Measurements from ENCODE around the gene FRAT2. TPM values are rescaled to one million over a fixed set of nuclear protein-coding genes. Genes with fewer than 3 reads are reported as not detected.

Gene FRAT2
- total RNA-seq, 1 experiment from 2014 or later, result 16.7 TPM

DNA sequence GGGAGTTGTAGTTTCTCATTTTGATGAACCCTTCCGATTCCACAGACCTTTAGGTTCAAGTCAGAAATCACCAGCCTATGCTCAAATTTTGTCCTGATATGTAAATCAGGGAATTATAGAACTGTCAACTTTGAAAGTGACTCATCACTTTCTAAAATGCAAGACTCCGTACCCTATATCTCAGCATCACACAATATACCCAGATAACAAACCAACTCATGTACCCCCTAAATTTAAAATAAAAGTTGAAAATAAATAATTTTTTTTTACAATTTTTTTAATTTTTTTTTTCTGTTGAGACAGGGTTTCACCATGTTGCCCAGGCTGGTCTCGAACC lies 41.7 kb downstream of the FRAT2 start:
- Histone ChIP-seq H3K27ac (ENCODE audit: low read length) (peak overlapping the region; percentile 58; the same call in 1 of the 2 replicates), H3K36me3 (ENCODE audit: control insufficient read depth, insufficient read depth, low read length) (peaks cover 7% of the 10 kb centered on the region; the same call in 1 of the 2 replicates), H3K4me1 (ENCODE audit: control insufficient read depth, insufficient read depth, low read length) (peaks cover 12% of the 10 kb centered on the region; the same call in 1 of the 2 replicates), H3K27me3 (ENCODE audit: control insufficient read depth, insufficient read depth, low read length) (no peaks in the 10 kb centered on the region), H3K9me3 (ENCODE audit: control insufficient read depth, insufficient read depth, low read depth, low read length) (no peaks in the 10 kb centered on the region), H3K4me3 (ENCODE audit: low read depth in 2 of 2, low read length in 2 of 2) (peak overlapping the region in 1 of 2 experiments; percentile 24; a peak in 2 of 4 replicates)
- intact Hi-C loops (cut with micrococcal nuclease; ENCODE audit: unreplicated experiment) (no loop called here), in situ Hi-C loops (cut with HindIII; ENCODE audit: low pct_unique_long_range_greater_than_20kb, low sequenced_read_pairs) (no loop called here)
- ATAC-seq (no peak), DNase-seq (ENCODE audit: low read depth, low spot score) (no peak)
- BruUV-seq (replicated peaks), result no TSS peak
- TF ChIP-seq, protein P1, sequence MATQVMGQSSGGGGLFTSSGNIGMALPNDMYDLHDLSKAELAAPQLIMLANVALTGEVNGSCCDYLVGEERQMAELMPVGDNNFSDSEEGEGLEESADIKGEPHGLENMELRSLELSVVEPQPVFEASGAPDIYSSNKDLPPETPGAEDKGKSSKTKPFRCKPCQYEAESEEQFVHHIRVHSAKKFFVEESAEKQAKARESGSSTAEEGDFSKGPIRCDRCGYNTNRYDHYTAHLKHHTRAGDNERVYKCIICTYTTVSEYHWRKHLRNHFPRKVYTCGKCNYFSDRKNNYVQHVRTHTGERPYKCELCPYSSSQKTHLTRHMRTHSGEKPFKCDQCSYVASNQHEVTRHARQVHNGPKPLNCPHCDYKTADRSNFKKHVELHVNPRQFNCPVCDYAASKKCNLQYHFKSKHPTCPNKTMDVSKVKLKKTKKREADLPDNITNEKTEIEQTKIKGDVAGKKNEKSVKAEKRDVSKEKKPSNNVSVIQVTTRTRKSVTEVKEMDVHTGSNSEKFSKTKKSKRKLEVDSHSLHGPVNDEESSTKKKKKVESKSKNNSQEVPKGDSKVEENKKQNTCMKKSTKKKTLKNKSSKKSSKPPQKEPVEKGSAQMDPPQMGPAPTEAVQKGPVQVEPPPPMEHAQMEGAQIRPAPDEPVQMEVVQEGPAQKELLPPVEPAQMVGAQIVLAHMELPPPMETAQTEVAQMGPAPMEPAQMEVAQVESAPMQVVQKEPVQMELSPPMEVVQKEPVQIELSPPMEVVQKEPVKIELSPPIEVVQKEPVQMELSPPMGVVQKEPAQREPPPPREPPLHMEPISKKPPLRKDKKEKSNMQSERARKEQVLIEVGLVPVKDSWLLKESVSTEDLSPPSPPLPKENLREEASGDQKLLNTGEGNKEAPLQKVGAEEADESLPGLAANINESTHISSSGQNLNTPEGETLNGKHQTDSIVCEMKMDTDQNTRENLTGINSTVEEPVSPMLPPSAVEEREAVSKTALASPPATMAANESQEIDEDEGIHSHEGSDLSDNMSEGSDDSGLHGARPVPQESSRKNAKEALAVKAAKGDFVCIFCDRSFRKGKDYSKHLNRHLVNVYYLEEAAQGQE (IDR thresholded peaks at IDR 0.05; ENCODE audit: insufficient read depth in 1 of 2, low read depth in 2 of 2, low read length in 1 of 2), result no peak
- TF ChIP-seq, protein P2, sequence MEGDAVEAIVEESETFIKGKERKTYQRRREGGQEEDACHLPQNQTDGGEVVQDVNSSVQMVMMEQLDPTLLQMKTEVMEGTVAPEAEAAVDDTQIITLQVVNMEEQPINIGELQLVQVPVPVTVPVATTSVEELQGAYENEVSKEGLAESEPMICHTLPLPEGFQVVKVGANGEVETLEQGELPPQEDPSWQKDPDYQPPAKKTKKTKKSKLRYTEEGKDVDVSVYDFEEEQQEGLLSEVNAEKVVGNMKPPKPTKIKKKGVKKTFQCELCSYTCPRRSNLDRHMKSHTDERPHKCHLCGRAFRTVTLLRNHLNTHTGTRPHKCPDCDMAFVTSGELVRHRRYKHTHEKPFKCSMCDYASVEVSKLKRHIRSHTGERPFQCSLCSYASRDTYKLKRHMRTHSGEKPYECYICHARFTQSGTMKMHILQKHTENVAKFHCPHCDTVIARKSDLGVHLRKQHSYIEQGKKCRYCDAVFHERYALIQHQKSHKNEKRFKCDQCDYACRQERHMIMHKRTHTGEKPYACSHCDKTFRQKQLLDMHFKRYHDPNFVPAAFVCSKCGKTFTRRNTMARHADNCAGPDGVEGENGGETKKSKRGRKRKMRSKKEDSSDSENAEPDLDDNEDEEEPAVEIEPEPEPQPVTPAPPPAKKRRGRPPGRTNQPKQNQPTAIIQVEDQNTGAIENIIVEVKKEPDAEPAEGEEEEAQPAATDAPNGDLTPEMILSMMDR (IDR thresholded peaks at IDR 0.05), result no peak
- TF ChIP-seq POLR2AphosphoS5 (IDR thresholded peaks at IDR 0.05; ENCODE audit: low read depth, low read length) (no peak), SIN3A (IDR thresholded peaks at IDR 0.05; ENCODE audit: borderline replicate concordance, insufficient read depth, low read depth, low read length) (no peak), TCF7L2 (IDR thresholded peaks at IDR 0.05; ENCODE audit: low read depth, low read length) (no peak)
- ChIA-PET CTCF (no interaction called here), POLR2A (interaction anchor here (0.6 kb wide), 1 partner anchor 47 kb away, joined by 3 read pairs; no protein-coding TSS in a partner anchor)

DNA sequence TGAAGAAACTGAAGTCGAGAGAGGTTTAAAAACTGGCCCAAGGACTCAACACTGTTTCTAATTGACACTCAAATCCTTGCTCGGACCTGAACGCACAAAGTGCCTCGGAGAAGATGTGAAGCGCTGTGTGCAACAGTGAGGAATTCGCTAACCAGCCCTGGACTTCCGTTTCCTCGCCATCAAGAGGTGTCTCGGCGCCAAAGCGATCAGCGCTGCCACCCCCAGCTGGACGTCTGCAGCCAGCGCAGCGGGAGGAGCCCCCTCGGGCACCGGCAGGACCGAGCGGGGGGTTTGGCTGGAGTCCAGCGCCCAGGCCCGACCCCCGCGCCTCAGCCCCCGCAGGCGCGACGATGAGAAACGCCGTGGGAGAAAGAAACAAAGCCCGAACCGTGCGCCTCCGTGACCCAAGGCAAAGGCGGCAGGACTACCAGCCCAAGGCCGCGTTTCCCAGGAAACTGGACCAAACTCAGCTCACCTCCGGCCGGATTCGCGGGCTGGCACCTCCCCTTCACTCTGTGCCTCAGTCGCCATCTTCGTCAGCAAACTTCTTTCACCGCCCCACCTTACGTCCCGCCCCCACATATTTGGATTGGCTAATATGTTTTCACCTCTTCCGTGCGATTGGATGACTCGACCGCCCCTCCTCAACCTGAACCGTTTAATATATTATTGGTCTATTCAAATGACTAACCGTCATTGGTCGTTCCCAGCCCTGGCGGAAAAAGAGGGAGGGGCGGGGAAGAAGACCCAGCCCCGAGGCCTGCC lies 42.2 kb downstream of the FRAT2 start, which contains the start of gene ARHGAP19:
Gene ARHGAP19, minus strand, starts transcription at position 541 of the 765 bp plus-strand sequence. Its CDS starts 10 bp downstream, at position 531.
- POLR2A ChIA-PET, result interaction anchor here (0.6 to 0.8 kb wide), 3 partner anchors 46 to 109 kb away, joined by 3 to 4 read pairs (median 3); partner anchors contain the start of gene RRP12
- Histone ChIP-seq H3K36me3 (ENCODE audit: control insufficient read depth, insufficient read depth, low read length) (peaks cover 8% of the 10 kb centered on the region; the same call in 1 of the 2 replicates), H3K27ac (ENCODE audit: low read length) (peak within 1 kb of the TSS; percentile 100), H3K9me3 (ENCODE audit: control insufficient read depth, insufficient read depth, low read depth, low read length) (no peaks in the 10 kb centered on the region), H3K4me1 (ENCODE audit: control insufficient read depth, insufficient read depth, low read length) (peaks cover 12% of the 10 kb centered on the region; the same call in 1 of the 2 replicates), H3K4me3 (ENCODE audit: low read depth in 2 of 2, low read length in 2 of 2) (peak within 1 kb of the TSS; percentile 69 to 97), H3K27me3 (ENCODE audit: control insufficient read depth, insufficient read depth, low read length) (no peaks in the 10 kb centered on the region)
- in situ Hi-C loops (cut with HindIII; ENCODE audit: low pct_unique_long_range_greater_than_20kb, low sequenced_read_pairs) (no loop called here), intact Hi-C loops (cut with micrococcal nuclease; ENCODE audit: unreplicated experiment) (no loop called here)
- BruUV-seq (replicated peaks), result TSS peak; percentile 94
- ATAC-seq (peak; percentile 97), DNase-seq (ENCODE audit: low read depth, low spot score) (peak; percentile 95)
- CTCF ChIA-PET, result interaction anchor here (1.6 kb wide), 1 partner anchor 14 kb away, joined by 5 read pairs; no protein-coding TSS in a partner anchor
- TF ChIP-seq SIN3A (IDR thresholded peaks at IDR 0.05; ENCODE audit: borderline replicate concordance, insufficient read depth, low read depth, low read length), result peak; percentile 88
- peak; percentile 41; the same call in 1 of the 2 replicates for TF ChIP-seq TCF7L2 (IDR thresholded peaks at IDR 0.05; ENCODE audit: low read depth, low read length)
- TF ChIP-seq, protein P1 (IDR thresholded peaks at IDR 0.05; ENCODE audit: insufficient read depth in 1 of 2, low read depth in 2 of 2, low read length in 1 of 2), result peak in 1 of 2 experiments; percentile 21; a peak in 1 of 4 replicates
- TF ChIP-seq, protein P2 (IDR thresholded peaks at IDR 0.05), result no peak
- TF ChIP-seq POLR2AphosphoS5 (IDR thresholded peaks at IDR 0.05; ENCODE audit: low read depth, low read length), result peak; percentile 96
